Ectodermal cell (in vitro differentiated cells): Measurements from ENCODE around the gene NEMP1.

Source experiments
- H3K27ac ChIP-seq: 2 replicates; pipeline ENCODE4 v1.7.0; 2013; ENCODE audit warnings: mild to moderate bottlenecking, low read depth, low read length; ENCODE audit not compliant: insufficient read depth, poor library complexity, severe bottlenecking
- H3K27me3 ChIP-seq: 2 replicates; pipeline ENCODE4 v1.7.0; 2013; ENCODE audit warnings: mild to moderate bottlenecking, low read length; ENCODE audit not compliant: insufficient read depth, control insufficient read depth, poor library complexity, severe bottlenecking
- H3K36me3 ChIP-seq: one replicate; pipeline ENCODE4 v1.7.0; 2013; ENCODE audit warnings: low read length; ENCODE audit not compliant: control insufficient read depth, insufficient read depth
- H3K4me1 ChIP-seq: one replicate; pipeline ENCODE4 v1.7.0; 2013; ENCODE audit warnings: low read length; ENCODE audit not compliant: control insufficient read depth, insufficient read depth
- H3K4me3 ChIP-seq: 2 replicates; pipeline ENCODE4 v1.7.0; 2013; ENCODE audit warnings: low read depth, low read length, control low read depth; ENCODE audit not compliant: insufficient read depth
- H3K9me3 ChIP-seq: 2 replicates; pipeline ENCODE4 v1.7.0; 2013; ENCODE audit warnings: mild to moderate bottlenecking, low read length, moderate library complexity; ENCODE audit not compliant: control insufficient read depth
- WGBS, 2 experiments: methylation state at CpG; one replicate each; pipeline ENCODE4 v1.1.7; 2013; ENCODE audit warnings: missing lambda C conversion rate in 2 of 2; 5-methylcytosine and 5-hydroxymethylcytosine counted together

Gene NEMP1

DNA sequence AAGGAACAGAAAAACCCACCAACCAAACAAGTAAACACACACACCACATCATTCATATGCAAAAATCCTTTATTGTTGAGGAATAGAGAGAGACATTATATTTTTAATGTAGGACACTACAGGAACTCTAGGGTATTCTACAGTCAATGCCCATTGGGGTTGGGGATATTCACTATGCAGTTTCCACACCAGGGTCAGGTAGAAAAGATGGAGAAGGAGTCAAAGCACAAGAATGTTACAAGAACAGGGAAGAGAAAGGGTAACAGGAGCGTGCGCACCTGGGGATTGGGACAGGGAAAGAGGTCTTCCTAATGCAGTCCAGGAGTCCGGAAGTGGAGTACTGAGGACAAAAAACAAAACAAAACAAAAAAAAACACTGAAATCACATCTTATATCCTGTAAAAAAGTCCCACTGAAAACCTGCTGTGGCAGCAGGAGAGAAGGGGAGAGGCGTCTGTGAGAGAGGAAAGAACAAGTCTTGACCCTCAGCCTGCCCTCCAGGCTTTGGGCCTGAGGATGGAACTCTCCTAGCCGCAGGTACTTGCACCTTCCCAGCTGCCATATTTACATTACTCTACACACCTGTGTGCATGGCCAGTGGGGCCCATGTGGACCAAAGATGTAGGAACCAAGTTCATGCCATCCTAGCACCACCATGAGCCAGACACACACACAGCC is 68.5 kb downstream of the NEMP1 start:
- Histone ChIP-seq H3K4me3 (no peak overlapping the region), H3K27ac (no peak overlapping the region), H3K36me3 (no peaks in the 10 kb centered on the region), H3K27me3 (no peaks in the 10 kb centered on the region), H3K4me1 (peaks cover 5% of the 10 kb centered on the region), H3K9me3 (no peaks in the 10 kb centered on the region)
- 85 to 90% methylated on average over 5 of the region's 5 CpGs for WGBS, 2 experiments

DNA sequence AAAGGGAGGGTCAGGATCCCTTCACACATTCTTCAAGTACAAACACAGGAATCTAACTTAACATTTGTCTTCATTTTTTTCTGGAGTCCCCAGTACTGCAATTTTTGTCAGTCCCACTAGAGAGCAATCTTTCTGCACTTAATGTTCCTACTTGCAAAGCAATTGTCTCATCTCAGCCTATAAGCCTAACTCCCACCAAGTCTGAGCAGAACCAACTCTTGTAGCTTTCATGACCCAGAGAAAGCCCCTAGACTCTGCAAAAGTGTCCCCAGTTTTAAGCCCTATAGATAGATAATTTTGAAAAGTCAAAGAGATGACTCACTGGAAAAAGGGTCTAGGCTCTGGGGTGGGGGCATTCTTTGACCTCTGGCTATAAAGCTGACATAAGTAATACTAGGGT is 70.4 kb downstream of the NEMP1 start:
- Histone ChIP-seq H3K27me3 (no peaks in the 10 kb centered on the region), H3K4me3 (no peak overlapping the region), H3K27ac (no peak overlapping the region), H3K4me1 (peaks cover 8% of the 10 kb centered on the region), H3K9me3 (no peaks in the 10 kb centered on the region), H3K36me3 (peaks cover 14% of the 10 kb centered on the region)

GRCh38 chr12:57006809-57007475 is 71.6 kb downstream of the NEMP1 start:
- WGBS, 2 experiments = 82 to 84% methylated on average over 10 of the region's 10 CpGs
- Histone ChIP-seq H3K27ac (no peak overlapping the region), H3K4me3 (peak overlapping the region; percentile 4)

DNA sequence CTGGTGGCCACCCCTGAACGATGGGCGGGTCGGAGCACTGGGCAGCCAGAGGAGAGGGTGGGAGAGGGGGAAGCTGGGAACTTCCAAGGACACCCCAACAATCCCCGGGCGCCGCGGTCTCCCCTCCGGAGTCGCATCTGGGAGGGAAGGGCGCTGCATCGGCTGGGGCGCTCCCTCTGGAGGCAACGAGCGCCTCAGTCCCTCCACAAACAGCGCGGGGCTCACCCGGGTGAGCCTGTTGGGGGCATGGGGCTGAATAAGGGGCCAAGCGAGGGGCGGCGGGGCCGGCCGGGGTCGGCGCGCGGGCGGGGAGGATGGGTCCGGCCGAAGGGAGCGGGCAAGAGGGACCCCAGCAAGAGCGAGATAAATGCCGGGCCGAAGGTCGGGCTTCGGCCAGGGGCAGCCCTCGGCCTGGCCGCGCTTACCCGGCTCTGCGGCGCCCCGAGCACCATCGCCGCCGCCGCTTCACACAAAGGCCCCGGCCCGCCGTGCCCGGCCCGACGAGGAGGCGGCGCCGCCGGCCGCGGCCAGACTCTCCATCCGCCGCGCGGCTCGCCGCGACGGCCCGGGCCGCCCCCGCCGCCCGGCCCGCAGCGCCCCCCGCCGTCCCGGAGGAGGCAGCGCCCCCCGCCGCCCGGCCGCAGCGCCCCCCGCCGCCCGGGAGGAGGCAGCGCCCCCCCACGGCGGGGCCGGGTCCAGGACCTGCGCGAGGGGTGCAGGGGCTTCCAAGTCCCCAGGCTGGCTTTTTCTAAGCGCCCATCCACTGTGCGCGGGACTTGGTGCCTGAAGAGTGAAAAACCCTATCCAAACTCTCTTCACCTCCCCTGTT is 72.4 kb downstream of the NEMP1 start, which contains the start of gene ZBTB39:
Gene ZBTB39 (minus strand): TSS at position 567 of the 829 bp plus-strand sequence. CDS start 1,629 bp downstream, outside the sequence.
- Histone ChIP-seq H3K36me3 (peaks cover 32% of the 10 kb centered on the region), H3K27me3 (no peaks in the 10 kb centered on the region), H3K27ac (no peak within 1 kb of the TSS), H3K4me1 (peaks cover 8% of the 10 kb centered on the region), H3K4me3 (peak within 1 kb of the TSS; percentile 61), H3K9me3 (no peaks in the 10 kb centered on the region)
- 1% methylated on average over 94 of the region's 94 CpGs for WGBS, 2 experiments

More at GRCh38 chr12:57006809-57007475, 71.6 kb downstream of the NEMP1 start:
- H3K36me3 ChIP-seq = peaks cover 27% of the 10 kb centered on the region
- H3K9me3 ChIP-seq = no peaks in the 10 kb centered on the region
- no peaks in the 10 kb centered on the region for H3K27me3 ChIP-seq
- H3K4me1 ChIP-seq = peaks cover 8% of the 10 kb centered on the region
